Measurements from ENCODE around the gene AURKAIP1. TPM values are rescaled to one million over a fixed set of nuclear protein-coding genes. Genes with fewer than 3 reads are reported as not detected.

AURKAIP1 gene
- total and polyA plus RNA-seq, 2 of the 13 experiments (the other 11 are each of a cell fraction or from before 2014, with no cell fraction given) = 69.5 to 175 TPM

- TF ChIP-seq TBX2 (CRISPR knock-in tag; IDR thresholded peaks at IDR 0.05; ENCODE audit: borderline replicate concordance) (peak; percentile 76), KDM5B (CRISPR knock-in tag; IDR thresholded peaks at IDR 0.05; ENCODE audit: borderline replicate concordance) (0 out of 2 replicates have a peak, but pooled peaks have one; percentile 68), ZNF770 (CRISPR knock-in tag; IDR thresholded peaks at IDR 0.05) (peak; percentile 88), ZNF589 (CRISPR knock-in tag; conservative IDR thresholded peaks at IDR 0.05) (no peak), ZSCAN12 (CRISPR knock-in tag; IDR thresholded peaks at IDR 0.05) (no peak), ZNF777 (CRISPR knock-in tag; IDR thresholded peaks at IDR 0.05) (peak; percentile 57; the same call in 1 of the 2 replicates), ZSCAN31 (CRISPR knock-in tag; IDR thresholded peaks at IDR 0.05; ENCODE audit: low read depth) (peak; percentile 35; the same call in 1 of the 2 replicates), SNAPC2 (CRISPR knock-in tag; IDR thresholded peaks at IDR 0.05) (peak; percentile 92), TFDP2 (CRISPR knock-in tag; IDR thresholded peaks at IDR 0.05) (0 out of 2 replicates have a peak, but pooled peaks have one; percentile 16), NCOA2 (CRISPR knock-in tag; IDR thresholded peaks at IDR 0.05) (peak; percentile 53), KDM6A (CRISPR knock-in tag; IDR thresholded peaks at IDR 0.05; ENCODE audit: low read depth) (peak; percentile 30; the same call in 1 of the 2 replicates), ZNF552 (CRISPR knock-in tag; IDR thresholded peaks at IDR 0.05; ENCODE audit: borderline replicate concordance) (peak; percentile 53; the same call in 1 of the 2 replicates), BHLHE40 (IDR thresholded peaks at IDR 0.05; ENCODE audit: low read length) (no peak), ZNF704 (CRISPR knock-in tag; IDR thresholded peaks at IDR 0.05; ENCODE audit: borderline replicate concordance) (0 out of 2 replicates have a peak, but pooled peaks have one; percentile 26), ZNF34 (CRISPR knock-in tag; IDR thresholded peaks at IDR 0.05; ENCODE audit: borderline replicate concordance) (no peak), PHF8 (CRISPR knock-in tag; IDR thresholded peaks at IDR 0.05) (peak; percentile 70), POLR2G (IDR thresholded peaks at IDR 0.05; ENCODE audit: low read depth, low read length) (peak; percentile 64; the same call in 1 of the 2 replicates), AHR (CRISPR knock-in tag; IDR thresholded peaks at IDR 0.05) (peak; percentile 45; the same call in 1 of the 2 replicates), SNAPC5 (CRISPR knock-in tag; IDR thresholded peaks at IDR 0.05; ENCODE audit: borderline replicate concordance) (peak; percentile 68; the same call in 1 of the 2 replicates), DBP (CRISPR knock-in tag; IDR thresholded peaks at IDR 0.05; ENCODE audit: not compliant biosample characterization) (no peak), ZNF598 (CRISPR knock-in tag; IDR thresholded peaks at IDR 0.05; ENCODE audit: borderline replicate concordance) (0 out of 2 replicates have a peak, but pooled peaks have one; percentile 26), ZNF75D (CRISPR knock-in tag; IDR thresholded peaks at IDR 0.05; ENCODE audit: borderline replicate concordance) (no peak), MAZ (IDR thresholded peaks at IDR 0.05; ENCODE audit: borderline replicate concordance, low read depth, low read length) (no peak), MAZ (CRISPR knock-in tag; IDR thresholded peaks at IDR 0.05; ENCODE audit: low read depth) (peak; percentile 74)
Measured at GRCh38 chr1:1359664-1360468, 15.1 kb downstream of the AURKAIP1 start (continued).
